HG03095 (cell line): ENCODE data around the gene DKK3.
"Not testable (repeated sequence)": the region's sequence is repeated elsewhere in the genome, so short reads cannot be mapped to it uniquely, and the experiment has no call there.

Experiments used
- ATAC-seq: cut with Tn5 transposase; IDR thresholded peaks from one replicate; pipeline ENCODE4 v1.9.1; 2021; ENCODE audit warnings: moderate library complexity; ENCODE audit not compliant: unreplicated experiment

DKK3 gene

GRCh38 chr11:12007769-12008737, at the start of gene DKK3:
Gene DKK3 (minus strand): TSS chr11:12008626. CDS start chr11:12008582, 44 bp downstream.
- ATAC-seq, result no peak

GRCh38 chr11:12057299-12057980, 49.0 kb upstream of the DKK3 start:
- no peak for ATAC-seq

GRCh38 chr11:12056119-12056518, 47.7 kb upstream of the DKK3 start:
- no peak for ATAC-seq

GRCh38 chr11:12053606-12054361, 45.4 kb upstream of the DKK3 start:
- ATAC-seq, result no peak

- no peak for ATAC-seq
These were observed 44.5 kb upstream of the DKK3 start for GRCh38 chr11:12052676-12053605.

GRCh38 chr11:12051287-12051662, 42.8 kb upstream of the DKK3 start:
- no peak for ATAC-seq

GRCh38 chr11:12050470-12051286, 42.3 kb upstream of the DKK3 start:
- no peak for ATAC-seq

GRCh38 chr11:12048936-12049790, 40.7 kb upstream of the DKK3 start:
- no peak for ATAC-seq

GRCh38 chr11:12046636-12047236, 38.3 kb upstream of the DKK3 start:
- ATAC-seq, result no peak

- no peak for ATAC-seq
These were observed 37.6 kb upstream of the DKK3 start for GRCh38 chr11:12045914-12046635.

GRCh38 chr11:12044799-12045198, 36.4 kb upstream of the DKK3 start:
- no peak for ATAC-seq

GRCh38 chr11:12043959-12044791, 35.7 kb upstream of the DKK3 start:
- peak; percentile 68 for ATAC-seq

GRCh38 chr11:12043221-12043620, 34.8 kb upstream of the DKK3 start:
- ATAC-seq, result no peak

- ATAC-seq, result no peak
These were observed 33.8 kb upstream of the DKK3 start for GRCh38 chr11:12042215-12042676.

- not testable (repeated sequence) for ATAC-seq
These were observed 32.3 kb upstream of the DKK3 start for GRCh38 chr11:12040719-12041118.

- no peak for ATAC-seq
These were observed 24.5 kb upstream of the DKK3 start for GRCh38 chr11:12032968-12033367.
